Activated CD4-positive, alpha-beta T cell treated with anti-CD3 and anti-CD28 coated beads, Interleukin-2, amount 10 ng/mL, durations not matched to agents 7 days and 5 days (primary cell): ENCODE measurements around the gene SAMD11. TPM values are rescaled to one million over a fixed set of nuclear protein-coding genes. Genes with fewer than 3 reads are reported as not detected.
"Not testable (repeated sequence)": the region's sequence is repeated elsewhere in the genome, so short reads cannot be mapped to it uniquely, and the experiment has no call there.

ENCODE experiments used
- CTCF ChIA-PET: fragments of 350-600 bp; sonication (Branson Sonifier 250); formaldehyde crosslinking; loops from one replicate; lab custom pipeline; 2021; ENCODE audit warnings: antibody characterized with exemption; lab: Charles Lee
- POLR2A ChIA-PET: fragments of 350-600 bp; sonication (Branson Sonifier 250); formaldehyde crosslinking; loops from one replicate; lab custom pipeline; 2021; ENCODE audit warnings: antibody characterized with exemption; lab: Charles Lee
- DNase-seq: peaks from one replicate; pipeline ENCODE4 v3.0.0-alpha.2; 2020
- H3K27ac Mint-ChIP-seq: one replicate; pipeline ENCODE4 v1.8.0; 2021; ENCODE audit warnings: mild to moderate bottlenecking, moderate library complexity, mixed read lengths
- H3K27me3 Mint-ChIP-seq: one replicate; pipeline ENCODE4 v1.8.0; 2021; ENCODE audit warnings: mixed read lengths
- H3K36me3 Mint-ChIP-seq: one replicate; pipeline ENCODE4 v1.8.0; 2021; ENCODE audit warnings: low read depth, mixed read lengths
- H3K4me1 Mint-ChIP-seq: one replicate; pipeline ENCODE4 v1.8.0; 2021; ENCODE audit warnings: mixed read lengths
- H3K4me3 Mint-ChIP-seq: one replicate; pipeline ENCODE4 v1.8.0; 2021; ENCODE audit warnings: mild to moderate bottlenecking, moderate library complexity, mixed read lengths
- H3K9me3 Mint-ChIP-seq: one replicate; pipeline ENCODE4 v1.8.0; 2021; ENCODE audit warnings: mixed read lengths
- total RNA-seq, 2 experiments: library from RNA; stranded (reverse); gene quantifications; one replicate each; pipeline ENCODE4 v1.2.3, GENCODE V29; 2021

Gene SAMD11
- total RNA-seq, 2 experiments from 2014 or later: not detected

- DNase-seq: not testable (repeated sequence)
These were observed 67.6 kb downstream of the SAMD11 start for GRCh38 chr1:991275-991674.

DNA sequence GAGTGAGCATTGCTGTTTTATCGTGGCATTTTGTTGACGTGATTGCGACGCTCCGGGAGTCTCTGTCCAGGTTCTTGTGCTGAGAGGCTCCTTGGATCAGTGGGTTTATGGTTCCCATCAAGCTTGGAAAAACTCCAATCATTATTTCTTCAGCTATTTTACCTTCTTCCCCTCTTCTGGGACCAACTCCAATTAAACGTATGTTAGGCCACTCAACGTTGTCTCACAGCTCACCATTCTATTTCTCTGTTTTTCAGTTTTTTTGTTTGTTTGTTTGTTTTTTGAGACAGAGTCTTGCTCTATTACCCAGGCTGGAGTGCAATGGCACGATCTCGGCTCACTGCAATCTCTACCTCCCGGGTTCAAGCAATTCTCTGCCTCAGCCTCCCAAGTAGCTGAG, 68.2 kb downstream of the SAMD11 start:
- Mint-ChIP-seq H3K4me1 (peaks cover 14% of the 10 kb centered on the region), H3K27ac (no peak overlapping the region), H3K36me3 (peaks cover 9% of the 10 kb centered on the region), H3K27me3 (peaks cover 30% of the 10 kb centered on the region), H3K4me3 (no peak overlapping the region), H3K9me3 (peaks cover 8% of the 10 kb centered on the region)
- ChIA-PET CTCF (interaction anchor here (0.8 to 2.4 kb wide), 3 partner anchors 10 to 130 kb away, joined by 3 to 11 read pairs (median 3); no protein-coding TSS in a partner anchor), POLR2A (no interaction called here)
- no peak for DNase-seq

More at GRCh38 chr1:991275-991674, 67.6 kb downstream of the SAMD11 start:
- H3K36me3 Mint-ChIP-seq, H3K9me3 Mint-ChIP-seq, POLR2A ChIA-PET, H3K4me3 Mint-ChIP-seq, H3K27ac Mint-ChIP-seq: not testable (repeated sequence)
- H3K27me3 Mint-ChIP-seq: peaks cover 32% of the 10 kb centered on the region
- CTCF ChIA-PET: interaction anchor here (0.8 to 1.0 kb wide), 2 partner anchors 10 to 131 kb away, joined by 3 read pairs; no protein-coding TSS in a partner anchor
- peaks cover 14% of the 10 kb centered on the region for H3K4me1 Mint-ChIP-seq

DNA sequence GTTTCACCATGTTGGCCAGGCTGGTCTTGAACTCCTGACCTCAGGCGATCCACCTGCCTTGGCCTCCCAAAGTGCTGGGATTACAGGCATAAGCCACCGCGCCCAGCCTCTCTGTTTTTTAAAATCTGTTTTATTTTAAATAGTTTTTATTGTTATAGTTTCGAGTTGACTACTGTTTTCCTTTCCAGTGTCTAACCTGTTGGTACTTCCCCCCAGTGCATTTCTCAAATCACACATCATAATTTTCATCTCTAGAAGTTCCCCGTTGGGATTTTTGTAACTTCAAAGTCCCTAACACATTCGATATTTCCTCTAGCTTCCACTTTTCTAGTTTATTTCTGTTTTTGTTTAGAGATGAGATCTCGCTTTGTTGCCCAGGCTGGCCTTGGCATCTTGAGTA, 68.6 kb downstream of the SAMD11 start:
- no peak overlapping the region for H3K4me3 Mint-ChIP-seq
- no peak for DNase-seq
- ChIA-PET POLR2A (no interaction called here), CTCF (interaction anchor here (0.7 to 2.4 kb wide), 4 partner anchors 9 to 373 kb away, joined by 3 to 11 read pairs (median 3); no protein-coding TSS in a partner anchor)
- no peak overlapping the region for H3K27ac Mint-ChIP-seq
- H3K4me1 Mint-ChIP-seq: peaks cover 14% of the 10 kb centered on the region
- H3K36me3 Mint-ChIP-seq: peaks cover 9% of the 10 kb centered on the region
- H3K9me3 Mint-ChIP-seq: peaks cover 8% of the 10 kb centered on the region
- H3K27me3 Mint-ChIP-seq: peaks cover 34% of the 10 kb centered on the region

- DNase-seq: no peak
- H3K27ac Mint-ChIP-seq: no peak overlapping the region
- ChIA-PET POLR2A (no interaction called here), CTCF (interaction anchor here (0.6 to 2.4 kb wide), 7 partner anchors 8 to 450 kb away, joined by 3 to 11 read pairs (median 6); no protein-coding TSS in a partner anchor)
- peaks cover 14% of the 10 kb centered on the region for H3K4me1 Mint-ChIP-seq
- H3K9me3 Mint-ChIP-seq: peaks cover 8% of the 10 kb centered on the region
- H3K4me3 Mint-ChIP-seq: no peak overlapping the region
- peaks cover 9% of the 10 kb centered on the region for H3K36me3 Mint-ChIP-seq
- peaks cover 32% of the 10 kb centered on the region for H3K27me3 Mint-ChIP-seq
These were observed 69.8 kb downstream of the SAMD11 start for GRCh38 chr1:993379-993995.

Other genes starting within 250 kb of the SAMD11 start
- not detected for gene OR4F16, start 237.3 kb upstream of the SAMD11 start, total RNA-seq
- gene NOC2L, start 35.3 kb downstream of the SAMD11 start, total RNA-seq: 10 to 100 TPM; 60.5 to 71.8 TPM
- 10 to 100 TPM; 23.6 to 27.1 TPM for gene KLHL17, start 36.7 kb downstream of the SAMD11 start, total RNA-seq
- gene PLEKHN1, start 42.6 kb downstream of the SAMD11 start, total RNA-seq: 1 to 10 TPM; 3.2 TPM
- not detected for gene PERM1, start 58.2 kb downstream of the SAMD11 start, total RNA-seq
- under 1 TPM; 0.42 to 0.46 TPM for gene HES4, start 76.2 kb downstream of the SAMD11 start, total RNA-seq
- 100 to 1,000 TPM; 237 to 332 TPM for gene ISG15, start 89.6 kb downstream of the SAMD11 start, total RNA-seq
- gene AGRN, start 96.2 kb downstream of the SAMD11 start, total RNA-seq: 1 to 10 TPM; 7.4 to 8.3 TPM
- gene RNF223, start 150.4 kb downstream of the SAMD11 start, total RNA-seq: not detected
- 10 to 100 TPM; 18.0 to 22.0 TPM for gene C1orf159, start 192.2 kb downstream of the SAMD11 start, total RNA-seq
- under 1 TPM; 0.15 to 0.27 TPM for gene TTLL10, start 250.0 kb downstream of the SAMD11 start, total RNA-seq